Adrenal gland (tissue), 12 donors: Measurements from ENCODE around the gene SLC25A6. TPM values are rescaled to one million over a fixed set of nuclear protein-coding genes. Genes with fewer than 3 reads are reported as not detected.
"Not testable (repeated sequence)": the region's sequence is repeated elsewhere in the genome, so short reads cannot be mapped to it uniquely, and the experiment has no call there.

Source experiments
- DNase-seq, 7 donors: peaks; one replicate each; pipeline ENCODE4 v3.0.0-alpha.2; 2019 to 2020
- H3K27ac ChIP-seq, 5 donors: fragments of 200-600 bp; sonication (generic) in 4 of 5; 1 replicate in 3 of 5; 2 replicates in 2 of 5; pipeline versions ENCODE4 v1.5.1 to v1.8.0; 2016 to 2020; ENCODE audit warnings: mild to moderate bottlenecking in 1 of 5
- H3K27me3 ChIP-seq: fragments of 200-600 bp; 2 replicates; pipeline ENCODE4 v1.8.0; 2021
- H3K36me3 ChIP-seq, 2 donors: fragments of 200-600 bp; replicated peaks in 1 of 2; 1 replicate in 1 of 2; 2 replicates in 1 of 2; pipeline versions ENCODE4 v1.5.1 to v1.8.0; 2018 to 2022
- H3K4me1 ChIP-seq, 2 donors: fragments of 200-600 bp; replicated peaks in 1 of 2; 1 replicate in 1 of 2; 2 replicates in 1 of 2; pipeline versions ENCODE4 v1.5.1 to v1.8.0; 2018 to 2021
- H3K4me3 ChIP-seq, 4 donors: fragments of 200-600 bp; sonication (generic) in 3 of 4; one replicate each; pipeline ENCODE4 v1.5.1; 2016 to 2018
- H3K9me3 ChIP-seq, 3 donors: fragments of 200-600 bp; sonication (generic) in 1 of 3; replicated peaks in 1 of 3; 1 replicate in 2 of 3; 2 replicates in 1 of 3; pipeline versions ENCODE4 v1.5.1 to v1.8.0; 2016 to 2021
- POLR2A ChIP-seq, 2 donors: fragments of 450-650 bp; IDR thresholded peaks; one replicate each; pipeline ENCODE4 v1.6.1; 2017; ENCODE audit warnings: antibody characterized with exemption in 2 of 2, mild to moderate bottlenecking in 2 of 2, moderate library complexity in 1 of 2
- WGBS, 4 donors: extraction: QIAGEN DNeasy Blood & Tissue Kit in 2 of 4; methylation state at CpG; one replicate each; pipeline versions ENCODE4 v1.1.5 to v1.1.7; 2013 to 2017; 5-methylcytosine and 5-hydroxymethylcytosine counted together
- intact Hi-C, 2 donors: fragments of 100-400 bp; cut with DNase I; formaldehyde crosslinking; loops; one replicate each; pipeline versions ENCODE4 v1.14.1 to v1.15.0; 2022 to 2023
- polyA plus RNA-seq, 3 donors: library from polyadenylated mRNA; stranded (reverse); fragments of 200-250 nt in 2 of 3; fragments of 350-450 nt in 1 of 3; fragmentation: Illumina TruSeq in 1 of 3; extraction: RNeasy Lipid Tissue Mini Kit (QIAGEN cat#74804) in 1 of 3; gene quantifications; one replicate each; pipeline ENCODE4 v1.2.3, GENCODE V29; 2013 to 2014
- total RNA-seq, 9 donors: library from RNA; depleted of rRNA in 4 of 9; stranded (reverse); fragments of >200 nt in 4 of 9; fragments of 120-200 nt in 1 of 9; fragmentation: NEBNext Ultra II Directional in 1 of 9; extraction: Animal tissue kit (Norgen Biotek cat#: 25700) in 1 of 9; gene quantifications; one replicate each; pipeline versions ENCODE4 v1.1.0 to v1.2.4, GENCODE V29; 2013 to 2023
- TF ChIP-seq, protein P1 (sequence below), 6 experiments: fragments of 450-650 bp in 4 of 6; fragments of 200-600 bp in 2 of 6; sonication (generic) in 1 of 6; IDR thresholded peaks; 1 replicate in 5 of 6; 2 replicates in 1 of 6; pipeline versions ENCODE4 v1.5.1 to v1.8.0; 2016 to 2021; ENCODE audit warnings: antibody characterized with exemption in 6 of 6, mild to moderate bottlenecking in 2 of 6, moderate library complexity in 1 of 6
- donor health status: healthy with polysubstance abuse.
- donor health status: Bipolar disorder and iron deficiency.
- donor health status: DM: yes; HTN: yes; CAD: no.
- donor health status: DM: no; HTN: no; CAD: no.
- donor health status: DM: no; HTN: no; CAD: no.
- donor health status: DM: yes; HTN: yes; CAD: no.

Gene SLC25A6
- total and polyA plus RNA-seq, 12 donors, result 183 to 509 (median 387) TPM

- Histone ChIP-seq H3K4me3 (no peak overlapping the region), H3K4me1 (no peaks in the 10 kb centered on the region), H3K36me3 (peaks cover 0 to 5% of the 10 kb centered on the region in 2 donors), H3K27ac (no peak overlapping the region), H3K27me3 (no peaks in the 10 kb centered on the region), H3K9me3 (no peaks in the 10 kb centered on the region)
- WGBS, 4 donors, result 96 to 98% (median 97%) methylated on average over 22 of the region's 22 CpGs
- TF ChIP-seq POLR2A (IDR thresholded peaks at IDR 0.05), result no peak
- TF ChIP-seq, protein P1, sequence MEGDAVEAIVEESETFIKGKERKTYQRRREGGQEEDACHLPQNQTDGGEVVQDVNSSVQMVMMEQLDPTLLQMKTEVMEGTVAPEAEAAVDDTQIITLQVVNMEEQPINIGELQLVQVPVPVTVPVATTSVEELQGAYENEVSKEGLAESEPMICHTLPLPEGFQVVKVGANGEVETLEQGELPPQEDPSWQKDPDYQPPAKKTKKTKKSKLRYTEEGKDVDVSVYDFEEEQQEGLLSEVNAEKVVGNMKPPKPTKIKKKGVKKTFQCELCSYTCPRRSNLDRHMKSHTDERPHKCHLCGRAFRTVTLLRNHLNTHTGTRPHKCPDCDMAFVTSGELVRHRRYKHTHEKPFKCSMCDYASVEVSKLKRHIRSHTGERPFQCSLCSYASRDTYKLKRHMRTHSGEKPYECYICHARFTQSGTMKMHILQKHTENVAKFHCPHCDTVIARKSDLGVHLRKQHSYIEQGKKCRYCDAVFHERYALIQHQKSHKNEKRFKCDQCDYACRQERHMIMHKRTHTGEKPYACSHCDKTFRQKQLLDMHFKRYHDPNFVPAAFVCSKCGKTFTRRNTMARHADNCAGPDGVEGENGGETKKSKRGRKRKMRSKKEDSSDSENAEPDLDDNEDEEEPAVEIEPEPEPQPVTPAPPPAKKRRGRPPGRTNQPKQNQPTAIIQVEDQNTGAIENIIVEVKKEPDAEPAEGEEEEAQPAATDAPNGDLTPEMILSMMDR (IDR thresholded peaks at IDR 0.05), result no peak
- peak in 1 of 7 donors; percentile 4 for DNase-seq
- intact Hi-C loops, result no loop called here
These were observed 42.9 kb upstream of the SLC25A6 start for GRCh38 chrX:1434871-1435240.

- H3K27me3 ChIP-seq, result no peaks in the 10 kb centered on the region
- H3K4me3 ChIP-seq, result no peak overlapping the region
- no peaks in the 10 kb centered on the region for H3K9me3 ChIP-seq
- H3K27ac ChIP-seq, result no peak overlapping the region
- intact Hi-C loops, result no loop called here
- peaks cover 0 to 4% of the 10 kb centered on the region in 2 donors for H3K36me3 ChIP-seq
- TF ChIP-seq, protein P1 (IDR thresholded peaks at IDR 0.05), result no peak
- no peak for TF ChIP-seq POLR2A (IDR thresholded peaks at IDR 0.05)
- no peaks in the 10 kb centered on the region for H3K4me1 ChIP-seq
- WGBS, 4 donors, result 94 to 96% (median 95%) methylated on average over 16 to 19 of the region's 19 CpGs
- DNase-seq, result no peak
These were observed 41.9 kb upstream of the SLC25A6 start for GRCh38 chrX:1433646-1434357.

GRCh38 chrX:1430451-1430850 is 38.5 kb upstream of the SLC25A6 start:
- H3K27ac ChIP-seq, result no peak overlapping the region
- H3K4me3 ChIP-seq, result no peak overlapping the region
- peaks cover 0 to 10% of the 10 kb centered on the region in 2 donors for H3K36me3 ChIP-seq
- 95 to 99% (median 97%) methylated on average over 10 of the region's 10 CpGs for WGBS, 4 donors
- H3K9me3 ChIP-seq, result no peaks in the 10 kb centered on the region
- no peaks in the 10 kb centered on the region for H3K27me3 ChIP-seq
- TF ChIP-seq, protein P1 (IDR thresholded peaks at IDR 0.05), result no peak
- no peak for TF ChIP-seq POLR2A (IDR thresholded peaks at IDR 0.05)
- intact Hi-C loops, result no loop called here
- DNase-seq, result peak in 1 of 7 donors; percentile 4
- H3K4me1 ChIP-seq, result no peaks in the 10 kb centered on the region

- WGBS, 4 donors, result 94 to 96% (median 96%) methylated on average over 23 to 32 of the region's 32 CpGs
- no peaks in the 10 kb centered on the region for H3K9me3 ChIP-seq
- H3K27me3 ChIP-seq, result no peaks in the 10 kb centered on the region
- intact Hi-C loops, result no loop called here
- peak in 1 of 7 donors; percentile 9 for DNase-seq
- no peak overlapping the region for H3K27ac ChIP-seq
- H3K36me3 ChIP-seq, result peaks cover 0 to 14% of the 10 kb centered on the region in 2 donors
- no peak overlapping the region for H3K4me3 ChIP-seq
- no peaks in the 10 kb centered on the region for H3K4me1 ChIP-seq
- TF ChIP-seq POLR2A (IDR thresholded peaks at IDR 0.05), result no peak
- TF ChIP-seq, protein P1 (IDR thresholded peaks at IDR 0.05), result no peak
These were observed 35.8 kb upstream of the SLC25A6 start for GRCh38 chrX:1427756-1428155.

DNA sequence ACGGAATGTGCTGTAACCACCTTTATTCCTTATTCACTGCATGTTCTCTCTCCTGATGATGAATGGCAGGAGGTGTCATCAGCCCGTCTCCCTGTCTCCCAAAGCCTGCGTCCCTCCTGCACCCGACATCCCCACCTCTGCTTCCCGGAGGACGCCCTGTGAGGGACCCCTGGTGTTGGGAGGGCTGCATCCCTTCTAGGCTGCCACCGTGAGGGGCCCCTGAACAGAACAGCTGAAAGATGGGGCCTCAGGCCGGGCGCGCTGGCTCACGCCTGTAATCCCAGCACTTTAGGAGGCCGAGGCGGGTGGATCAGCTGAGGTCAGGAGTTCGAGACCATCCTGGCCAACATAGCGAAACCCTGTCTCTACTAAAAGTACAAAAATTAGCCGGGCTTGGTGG is 34.4 kb upstream of the SLC25A6 start:
- H3K27me3 ChIP-seq, intact Hi-C loops, H3K27ac ChIP-seq, H3K9me3 ChIP-seq, H3K4me3 ChIP-seq, H3K4me1 ChIP-seq: not testable (repeated sequence)
- DNase-seq, result peak in 1 of 7 donors; percentile 10
- 88 to 95% (median 91%) methylated on average over 11 to 16 of the region's 16 CpGs for WGBS, 4 donors
- peaks cover 0 to 14% of the 10 kb centered on the region in 2 donors for H3K36me3 ChIP-seq
